GM13976 (cell line): ENCODE measurements around the gene UTP25.

Experiments used
- DNase-seq: peaks from one replicate; pipeline ENCODE4 v3.0.0; 2012; ENCODE audit warnings: low spot score
- in situ Hi-C: fragments of 300-500 bp; cut with MboI; formaldehyde crosslinking; loops from one replicate; pipeline ENCODE4 v1.12.0; 2022; ENCODE audit warnings: low sequenced_read_pairs, mixed read lengths, inconsistent platforms; ENCODE audit not compliant: unreplicated experiment
- TF ChIP-seq, protein P1 (sequence below): IDR thresholded peaks from 2 replicates; pipeline ENCODE4 v1.5.1; 2012; ENCODE audit warnings: borderline replicate concordance, mild to moderate bottlenecking; ENCODE audit not compliant: insufficient read depth; ENCODE audit errors: extremely low read depth, missing control alignments, control extremely low read depth

UTP25 gene

DNA sequence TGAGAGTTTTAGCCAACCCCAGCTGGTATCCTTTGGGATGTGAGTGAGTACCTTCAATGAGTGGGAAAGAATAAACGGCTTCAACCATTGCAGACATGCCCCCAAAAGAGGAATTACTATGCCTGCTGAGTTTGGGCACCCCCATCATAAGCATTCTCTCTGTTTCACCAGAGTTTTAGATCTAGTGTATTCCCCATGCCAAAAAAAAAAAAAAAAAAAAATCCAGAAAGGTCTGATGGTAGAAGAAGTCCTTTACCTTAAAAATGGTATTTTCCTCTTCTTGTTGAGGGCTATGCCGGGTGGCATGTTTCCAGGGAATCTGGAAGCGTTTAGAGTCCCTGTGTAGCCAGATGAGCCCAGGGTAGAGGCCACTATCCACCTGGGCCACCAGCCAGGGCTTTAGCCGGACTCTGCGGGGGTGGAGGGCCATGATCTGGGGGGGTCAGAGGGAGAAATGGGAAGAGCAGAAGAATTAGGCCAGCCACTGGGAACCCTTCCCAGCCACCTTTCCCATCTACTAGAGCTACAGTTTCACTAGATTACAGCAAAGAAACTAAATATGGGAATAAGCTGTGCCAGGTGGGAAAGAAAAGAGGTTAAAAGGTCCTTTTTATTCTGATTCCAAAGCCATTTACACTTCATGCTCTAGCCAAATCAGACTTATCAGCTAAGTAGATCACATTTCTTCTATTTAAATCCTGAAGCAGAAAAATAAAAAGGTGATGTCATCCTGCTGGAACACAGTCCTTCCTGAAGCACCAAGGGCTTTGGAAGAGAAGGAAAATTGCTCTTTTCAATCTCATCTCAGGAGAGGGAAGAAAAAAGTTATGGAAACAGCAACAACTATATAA lies 26.6 kb upstream of the UTP25 start:
- TF ChIP-seq, protein P1, sequence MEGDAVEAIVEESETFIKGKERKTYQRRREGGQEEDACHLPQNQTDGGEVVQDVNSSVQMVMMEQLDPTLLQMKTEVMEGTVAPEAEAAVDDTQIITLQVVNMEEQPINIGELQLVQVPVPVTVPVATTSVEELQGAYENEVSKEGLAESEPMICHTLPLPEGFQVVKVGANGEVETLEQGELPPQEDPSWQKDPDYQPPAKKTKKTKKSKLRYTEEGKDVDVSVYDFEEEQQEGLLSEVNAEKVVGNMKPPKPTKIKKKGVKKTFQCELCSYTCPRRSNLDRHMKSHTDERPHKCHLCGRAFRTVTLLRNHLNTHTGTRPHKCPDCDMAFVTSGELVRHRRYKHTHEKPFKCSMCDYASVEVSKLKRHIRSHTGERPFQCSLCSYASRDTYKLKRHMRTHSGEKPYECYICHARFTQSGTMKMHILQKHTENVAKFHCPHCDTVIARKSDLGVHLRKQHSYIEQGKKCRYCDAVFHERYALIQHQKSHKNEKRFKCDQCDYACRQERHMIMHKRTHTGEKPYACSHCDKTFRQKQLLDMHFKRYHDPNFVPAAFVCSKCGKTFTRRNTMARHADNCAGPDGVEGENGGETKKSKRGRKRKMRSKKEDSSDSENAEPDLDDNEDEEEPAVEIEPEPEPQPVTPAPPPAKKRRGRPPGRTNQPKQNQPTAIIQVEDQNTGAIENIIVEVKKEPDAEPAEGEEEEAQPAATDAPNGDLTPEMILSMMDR: no peak
- in situ Hi-C loops: no loop called here
- no peak for DNase-seq

DNA sequence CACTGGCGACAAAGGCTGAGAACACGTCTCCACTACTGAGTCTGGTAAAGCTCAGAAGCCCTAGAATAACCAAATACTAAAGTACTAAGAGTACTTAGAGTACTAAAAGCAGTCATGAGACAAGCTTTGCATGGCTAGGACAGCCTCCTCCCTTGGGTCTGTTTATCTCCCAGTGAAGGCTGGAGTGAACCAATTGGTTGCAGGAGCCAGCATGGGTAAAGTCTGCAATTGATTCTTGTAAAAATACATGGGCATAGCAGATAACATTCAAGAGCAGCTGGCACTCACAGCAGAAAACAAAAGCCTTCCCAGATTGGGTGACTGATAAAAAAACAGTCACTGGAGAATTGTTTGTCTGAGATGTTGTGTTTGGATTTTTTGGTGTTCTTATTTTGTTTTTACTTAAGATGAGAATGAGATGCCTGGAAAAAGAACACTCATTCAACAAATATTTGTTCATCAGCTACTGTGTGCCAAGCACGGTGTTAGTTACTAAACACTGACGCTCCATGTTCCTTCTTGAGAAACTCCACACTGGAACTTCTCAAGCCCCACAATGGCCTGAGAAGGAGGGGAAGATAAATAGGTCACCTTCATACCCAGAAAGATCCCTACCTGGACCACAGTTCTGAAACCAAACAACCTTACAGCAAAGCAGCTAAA lies 25.5 kb upstream of the UTP25 start:
- DNase-seq: no peak
- in situ Hi-C loops: no loop called here
- TF ChIP-seq, protein P1: no peak

DNA sequence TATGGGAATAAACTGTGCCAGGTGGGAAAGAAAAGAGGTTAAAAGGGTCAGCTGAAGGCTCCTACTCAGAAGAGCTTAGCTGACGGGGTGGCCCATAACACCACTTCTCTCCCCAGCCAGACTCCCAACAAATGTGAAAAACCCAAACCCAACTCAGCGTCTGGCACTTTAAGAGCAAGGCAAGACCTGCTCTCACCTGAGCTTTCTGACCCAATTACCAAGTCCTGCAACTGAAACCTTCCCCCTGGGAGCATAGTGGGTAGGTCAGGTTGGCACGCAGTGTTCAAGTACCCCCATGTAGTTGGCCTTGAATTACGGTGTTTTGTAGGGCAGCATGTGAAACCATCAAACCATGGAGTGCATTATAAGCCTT lies 25.0 kb upstream of the UTP25 start:
- in situ Hi-C loops: no loop called here
- TF ChIP-seq, protein P1: no peak
- DNase-seq: no peak

DNA sequence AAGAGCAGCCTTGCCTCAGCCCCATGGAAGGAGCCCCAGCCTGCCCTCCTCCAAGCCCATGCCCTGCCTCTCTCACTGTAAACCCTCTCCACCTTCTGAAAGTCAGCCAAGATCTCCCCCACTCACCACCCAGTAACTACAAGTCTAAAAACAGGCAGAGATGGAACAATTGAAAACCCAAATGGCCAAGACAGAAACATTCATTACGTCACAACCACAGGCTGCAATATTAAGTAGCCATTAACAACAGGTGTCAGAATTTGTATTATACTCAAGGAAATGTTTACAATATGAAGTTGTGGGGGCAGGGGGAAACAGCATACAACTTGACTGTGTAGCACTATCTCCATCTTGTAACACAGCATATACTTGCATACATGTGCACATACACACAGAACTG lies 24.2 kb upstream of the UTP25 start:
- TF ChIP-seq, protein P1: no peak
- in situ Hi-C loops: no loop called here
- DNase-seq: no peak

DNA sequence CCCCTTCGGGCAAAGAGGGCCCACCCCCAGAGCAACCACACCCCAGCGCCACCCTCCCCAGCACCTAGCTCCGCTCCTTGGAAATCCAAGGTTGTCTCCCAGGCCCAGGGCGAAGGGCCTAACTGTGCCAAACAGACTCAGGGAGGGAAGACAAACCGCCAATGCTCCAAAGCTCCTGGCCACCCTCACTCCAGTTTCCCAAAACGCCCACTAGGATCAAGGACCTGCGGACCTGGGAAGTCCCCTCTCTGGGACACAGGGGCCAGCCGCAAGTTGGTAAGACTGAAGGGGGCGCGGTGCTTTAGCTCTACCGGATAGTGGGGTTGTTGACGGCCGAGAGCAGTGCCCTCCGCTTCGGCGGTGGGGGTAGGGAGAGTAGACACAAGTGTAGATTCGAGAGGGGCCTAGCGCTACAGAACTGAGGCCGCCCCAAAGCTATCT lies 22.4 kb upstream of the UTP25 start:
- DNase-seq: no peak

More for the DNA sequence above, 22.4 kb upstream of the UTP25 start:
- in situ Hi-C loops: no loop called here
- TF ChIP-seq, protein P1: no peak
